Endodermal cell (in vitro differentiated cells): ENCODE results near the gene NR4A3. TPM values are rescaled to one million over a fixed set of nuclear protein-coding genes. Genes with fewer than 3 reads are reported as not detected.

Experiments used
- DNase-seq: peaks from one replicate; pipeline ENCODE4 v3.0.0-alpha.2; 2017
- H3K27ac ChIP-seq: 2 replicates; pipeline ENCODE4 v1.5.1; 2013; ENCODE audit warnings: mild to moderate bottlenecking, low read depth, low read length, moderate library complexity
- H3K27me3 ChIP-seq: 2 replicates; pipeline ENCODE4 v1.6.1; 2013; ENCODE audit warnings: mild to moderate bottlenecking, low read length, moderate library complexity; ENCODE audit not compliant: insufficient read depth, control insufficient read depth, poor library complexity, severe bottlenecking
- H3K36me3 ChIP-seq: 2 replicates; pipeline ENCODE4 v1.7.0; 2013; ENCODE audit warnings: mild to moderate bottlenecking, low read length, moderate library complexity; ENCODE audit not compliant: control insufficient read depth, insufficient read depth
- H3K4me1 ChIP-seq: one replicate; pipeline ENCODE4 v1.7.0; 2013; ENCODE audit warnings: low read length; ENCODE audit not compliant: control insufficient read depth, insufficient read depth
- H3K4me3 ChIP-seq: 2 replicates; pipeline ENCODE4 v1.5.1; 2013; ENCODE audit warnings: mild to moderate bottlenecking, low read length, moderate library complexity
- H3K9ac ChIP-seq: 2 replicates; pipeline ENCODE4 v1.6.1; 2013; ENCODE audit warnings: mild to moderate bottlenecking, low read length, moderate library complexity; ENCODE audit not compliant: poor library complexity, severe bottlenecking; ENCODE audit errors: extremely low read depth
- H3K9me3 ChIP-seq: 2 replicates; pipeline ENCODE4 v1.6.1; 2013; ENCODE audit warnings: mild to moderate bottlenecking, low read length, moderate library complexity; ENCODE audit not compliant: control insufficient read depth
- H3K27ac Mint-ChIP-seq: 2 replicates; pipeline ENCODE4 v1.8.0; 2020; ENCODE audit warnings: mixed read lengths
- H3K27me3 Mint-ChIP-seq: 2 replicates; pipeline ENCODE4 v1.8.0; 2021; ENCODE audit warnings: mild to moderate bottlenecking, mixed read lengths; ENCODE audit not compliant: insufficient read depth
- H3K36me3 Mint-ChIP-seq: 2 replicates; pipeline ENCODE4 v1.8.0; 2020; ENCODE audit warnings: low read depth, mixed read lengths
- H3K4me1 Mint-ChIP-seq: 2 replicates; pipeline ENCODE4 v1.8.0; 2020; ENCODE audit warnings: mixed read lengths
- H3K4me3 Mint-ChIP-seq: 2 replicates; pipeline ENCODE4 v1.8.0; 2020; ENCODE audit warnings: mild to moderate bottlenecking, moderate library complexity, mixed read lengths
- H3K9me3 Mint-ChIP-seq: 2 replicates; pipeline ENCODE4 v1.8.0; 2020; ENCODE audit warnings: mild to moderate bottlenecking, mixed read lengths
- CTCF ChIP-seq: fragments of 200-600 bp; sonication (generic); conservative IDR thresholded peaks from 2 replicates; pipeline ENCODE4 v1.5.0; 2021; ENCODE audit warnings: antibody characterized with exemption, mild to moderate bottlenecking
- WGBS, 2 experiments: methylation state at CpG; one replicate each; pipeline versions ENCODE4 v1.1.5 to v1.1.7; 2013; ENCODE audit warnings: missing lambda C conversion rate in 2 of 2, mixed read lengths in 1 of 2; ENCODE audit not compliant: insufficient coverage in 1 of 2, insufficient read length in 1 of 2; 5-methylcytosine and 5-hydroxymethylcytosine counted together
- total RNA-seq, 2 donors: library from RNA; stranded (reverse); fragmentation: NEBNext Ultra II Directional in 1 of 2; extraction: Animal tissue kit (Norgen Biotek cat#: 25700) in 1 of 2; gene quantifications; 2 replicates in 1 of 2; 3 replicates in 1 of 2; pipeline ENCODE4 v1.2.1, GENCODE V29; 2021

NR4A3 gene
- total RNA-seq, 2 donors from 2014 or later: 0.37 to 0.75 TPM

GRCh38 chr9:99868845-99869244 is 47.2 kb downstream of the NR4A3 start:
- Mint-ChIP-seq H3K27me3 (no peaks in the 10 kb centered on the region), H3K4me3 (no peak overlapping the region), H3K27ac (no peak overlapping the region), H3K36me3 (no peaks in the 10 kb centered on the region), H3K9me3 (no peaks in the 10 kb centered on the region), H3K4me1 (peaks cover 8% of the 10 kb centered on the region)
- DNase-seq: no peak
- no peak for TF ChIP-seq CTCF
- H3K9ac ChIP-seq: no peak overlapping the region
- H3K36me3 ChIP-seq: no peaks in the 10 kb centered on the region
- H3K9me3 ChIP-seq: no peaks in the 10 kb centered on the region
- 94% methylated on average over 2 of the region's 2 CpGs for WGBS, 2 experiments
- H3K4me1 ChIP-seq: peaks cover 8% of the 10 kb centered on the region
- no peaks in the 10 kb centered on the region for H3K27me3 ChIP-seq
- H3K27ac ChIP-seq: no peak overlapping the region
- H3K4me3 ChIP-seq: no peak overlapping the region

GRCh38 chr9:99870126-99870525 is 48.4 kb downstream of the NR4A3 start:
- Mint-ChIP-seq H3K27me3 (no peaks in the 10 kb centered on the region), H3K4me3 (no peak overlapping the region), H3K36me3 (no peaks in the 10 kb centered on the region), H3K9me3 (no peaks in the 10 kb centered on the region), H3K4me1 (peaks cover 19% of the 10 kb centered on the region), H3K27ac (no peak overlapping the region)
- WGBS, 2 experiments: 82 to 89% methylated on average over 4 to 5 of the region's 5 CpGs
- Histone ChIP-seq H3K9ac (no peak overlapping the region), H3K27me3 (no peaks in the 10 kb centered on the region), H3K4me3 (no peak overlapping the region), H3K9me3 (no peaks in the 10 kb centered on the region), H3K4me1 (peaks cover 8% of the 10 kb centered on the region), H3K27ac (no peak overlapping the region), H3K36me3 (no peaks in the 10 kb centered on the region)
- TF ChIP-seq CTCF: no peak
- DNase-seq: no peak

GRCh38 chr9:99873531-99873930 is 51.8 kb downstream of the NR4A3 start:
- no peak for TF ChIP-seq CTCF
- Histone ChIP-seq H3K27me3 (no peaks in the 10 kb centered on the region), H3K27ac (no peak overlapping the region), H3K4me3 (no peak overlapping the region), H3K9me3 (no peaks in the 10 kb centered on the region), H3K9ac (no peak overlapping the region), H3K4me1 (peaks cover 8% of the 10 kb centered on the region), H3K36me3 (no peaks in the 10 kb centered on the region)
- peaks cover 23% of the 10 kb centered on the region for H3K4me1 Mint-ChIP-seq
- H3K9me3 Mint-ChIP-seq: no peaks in the 10 kb centered on the region
- no peak overlapping the region for H3K4me3 Mint-ChIP-seq
- H3K27ac Mint-ChIP-seq: no peak overlapping the region
- H3K36me3 Mint-ChIP-seq: no peaks in the 10 kb centered on the region
- no peak for DNase-seq
- WGBS, 2 experiments: 95 to 100% methylated on average over 1 to 3 of the region's 3 CpGs
- no peaks in the 10 kb centered on the region for H3K27me3 Mint-ChIP-seq
